Measurements from ENCODE around the gene TMPRSS9. TPM values are rescaled to one million over a fixed set of nuclear protein-coding genes. Genes with fewer than 3 reads are reported as not detected.

TMPRSS9 gene
- total RNA-seq, 1 donor from 2014 or later, result not detected

GRCh38 chr19:2363419-2363818, 3.4 kb downstream of the TMPRSS9 start:
- TF ChIP-seq, protein P1, sequence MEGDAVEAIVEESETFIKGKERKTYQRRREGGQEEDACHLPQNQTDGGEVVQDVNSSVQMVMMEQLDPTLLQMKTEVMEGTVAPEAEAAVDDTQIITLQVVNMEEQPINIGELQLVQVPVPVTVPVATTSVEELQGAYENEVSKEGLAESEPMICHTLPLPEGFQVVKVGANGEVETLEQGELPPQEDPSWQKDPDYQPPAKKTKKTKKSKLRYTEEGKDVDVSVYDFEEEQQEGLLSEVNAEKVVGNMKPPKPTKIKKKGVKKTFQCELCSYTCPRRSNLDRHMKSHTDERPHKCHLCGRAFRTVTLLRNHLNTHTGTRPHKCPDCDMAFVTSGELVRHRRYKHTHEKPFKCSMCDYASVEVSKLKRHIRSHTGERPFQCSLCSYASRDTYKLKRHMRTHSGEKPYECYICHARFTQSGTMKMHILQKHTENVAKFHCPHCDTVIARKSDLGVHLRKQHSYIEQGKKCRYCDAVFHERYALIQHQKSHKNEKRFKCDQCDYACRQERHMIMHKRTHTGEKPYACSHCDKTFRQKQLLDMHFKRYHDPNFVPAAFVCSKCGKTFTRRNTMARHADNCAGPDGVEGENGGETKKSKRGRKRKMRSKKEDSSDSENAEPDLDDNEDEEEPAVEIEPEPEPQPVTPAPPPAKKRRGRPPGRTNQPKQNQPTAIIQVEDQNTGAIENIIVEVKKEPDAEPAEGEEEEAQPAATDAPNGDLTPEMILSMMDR (IDR thresholded peaks at IDR 0.05; ENCODE audit: unreplicated experiment), result no peak
- no peak for DNase-seq (ENCODE audit: low spot score)
- Mint-ChIP-seq H3K9me3 (ENCODE audit: unreplicated experiment) (no peaks in the 10 kb centered on the region), H3K27ac (ENCODE audit: unreplicated experiment) (no peak overlapping the region), H3K4me3 (ENCODE audit: unreplicated experiment) (no peak overlapping the region), H3K27me3 (ENCODE audit: unreplicated experiment) (peaks cover 13% of the 10 kb centered on the region), H3K4me1 (ENCODE audit: unreplicated experiment) (peaks cover 5% of the 10 kb centered on the region), H3K36me3 (ENCODE audit: low read depth, unreplicated experiment) (peaks cover 4% of the 10 kb centered on the region)

GRCh38 chr19:2365201-2365970, 5.3 kb downstream of the TMPRSS9 start:
- Mint-ChIP-seq H3K36me3 (ENCODE audit: low read depth, unreplicated experiment) (peaks cover 2% of the 10 kb centered on the region), H3K4me3 (ENCODE audit: unreplicated experiment) (no peak overlapping the region), H3K27ac (ENCODE audit: unreplicated experiment) (no peak overlapping the region), H3K27me3 (ENCODE audit: unreplicated experiment) (peaks cover 6% of the 10 kb centered on the region), H3K4me1 (ENCODE audit: unreplicated experiment) (peaks cover 5% of the 10 kb centered on the region), H3K9me3 (ENCODE audit: unreplicated experiment) (no peaks in the 10 kb centered on the region)
- no peak for DNase-seq (ENCODE audit: low spot score)
- TF ChIP-seq, protein P1 (IDR thresholded peaks at IDR 0.05; ENCODE audit: unreplicated experiment), result no peak

GRCh38 chr19:2371656-2372055, 11.6 kb downstream of the TMPRSS9 start:
- no peaks in the 10 kb centered on the region for H3K4me1 Mint-ChIP-seq (ENCODE audit: unreplicated experiment)
- no peaks in the 10 kb centered on the region for H3K9me3 Mint-ChIP-seq (ENCODE audit: unreplicated experiment)
- H3K36me3 Mint-ChIP-seq (ENCODE audit: low read depth, unreplicated experiment), result no peaks in the 10 kb centered on the region
- TF ChIP-seq, protein P1 (IDR thresholded peaks at IDR 0.05; ENCODE audit: unreplicated experiment), result no peak
- H3K4me3 Mint-ChIP-seq (ENCODE audit: unreplicated experiment), result no peak overlapping the region
- peaks cover 5% of the 10 kb centered on the region for H3K27me3 Mint-ChIP-seq (ENCODE audit: unreplicated experiment)
- H3K27ac Mint-ChIP-seq (ENCODE audit: unreplicated experiment), result no peak overlapping the region
- DNase-seq (ENCODE audit: low spot score), result no peak

DNA sequence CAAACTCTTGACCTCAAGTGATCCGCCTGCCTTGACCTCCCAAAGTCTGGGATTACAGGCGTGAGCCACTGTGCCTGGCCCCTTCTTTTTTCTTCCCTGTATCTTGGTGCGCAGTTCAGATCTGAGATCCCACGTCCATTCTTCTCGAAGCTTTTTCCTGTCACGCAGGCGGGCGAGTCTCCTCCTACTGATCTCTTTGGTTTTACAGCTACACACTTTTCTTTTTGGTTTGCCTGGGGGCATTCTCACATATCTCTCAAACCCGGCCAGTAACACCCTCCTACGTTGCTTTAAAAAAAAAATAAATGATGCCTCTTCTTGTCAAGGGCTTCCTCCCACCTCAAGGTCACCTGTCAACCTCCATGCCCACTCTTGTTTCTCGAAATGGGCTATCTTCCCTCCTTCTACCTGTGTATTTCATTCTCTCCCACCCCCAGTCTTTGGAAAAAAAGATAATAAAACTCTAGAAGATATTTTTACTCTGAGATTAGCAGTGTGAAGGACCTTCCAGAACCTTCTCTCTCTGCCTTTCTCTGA, 12.1 kb downstream of the TMPRSS9 start:
- no peaks in the 10 kb centered on the region for H3K9me3 Mint-ChIP-seq (ENCODE audit: unreplicated experiment)
- H3K4me3 Mint-ChIP-seq (ENCODE audit: unreplicated experiment), result no peak overlapping the region
- DNase-seq (ENCODE audit: low spot score), result no peak
- TF ChIP-seq, protein P1 (IDR thresholded peaks at IDR 0.05; ENCODE audit: unreplicated experiment), result no peak
- no peaks in the 10 kb centered on the region for H3K36me3 Mint-ChIP-seq (ENCODE audit: low read depth, unreplicated experiment)
- no peak overlapping the region for H3K27ac Mint-ChIP-seq (ENCODE audit: unreplicated experiment)
- peaks cover 5% of the 10 kb centered on the region for H3K27me3 Mint-ChIP-seq (ENCODE audit: unreplicated experiment)
- H3K4me1 Mint-ChIP-seq (ENCODE audit: unreplicated experiment), result no peaks in the 10 kb centered on the region

GRCh38 chr19:2374808-2375207, 14.7 kb downstream of the TMPRSS9 start:
- DNase-seq (ENCODE audit: low spot score), result no peak
- Mint-ChIP-seq H3K4me3 (ENCODE audit: unreplicated experiment) (no peak overlapping the region), H3K4me1 (ENCODE audit: unreplicated experiment) (no peaks in the 10 kb centered on the region), H3K36me3 (ENCODE audit: low read depth, unreplicated experiment) (peaks cover 3% of the 10 kb centered on the region), H3K9me3 (ENCODE audit: unreplicated experiment) (no peaks in the 10 kb centered on the region), H3K27me3 (ENCODE audit: unreplicated experiment) (peaks cover 7% of the 10 kb centered on the region), H3K27ac (ENCODE audit: unreplicated experiment) (no peak overlapping the region)
- TF ChIP-seq, protein P1 (IDR thresholded peaks at IDR 0.05; ENCODE audit: unreplicated experiment), result no peak

Data from endothelial cell (in vitro differentiated cells).